GM11168 (cell line): Measurements from ENCODE around the gene STYK1.
"Not testable (repeated sequence)": the region's sequence is repeated elsewhere in the genome, so short reads cannot be mapped to it uniquely, and the experiment has no call there.

Experiments
- in situ Hi-C: fragments of 300-500 bp; cut with MboI; formaldehyde crosslinking; loops from one replicate; pipeline ENCODE4 v1.12.0; 2022; ENCODE audit warnings: low sequenced_read_pairs; ENCODE audit not compliant: unreplicated experiment

The STYK1 gene

DNA sequence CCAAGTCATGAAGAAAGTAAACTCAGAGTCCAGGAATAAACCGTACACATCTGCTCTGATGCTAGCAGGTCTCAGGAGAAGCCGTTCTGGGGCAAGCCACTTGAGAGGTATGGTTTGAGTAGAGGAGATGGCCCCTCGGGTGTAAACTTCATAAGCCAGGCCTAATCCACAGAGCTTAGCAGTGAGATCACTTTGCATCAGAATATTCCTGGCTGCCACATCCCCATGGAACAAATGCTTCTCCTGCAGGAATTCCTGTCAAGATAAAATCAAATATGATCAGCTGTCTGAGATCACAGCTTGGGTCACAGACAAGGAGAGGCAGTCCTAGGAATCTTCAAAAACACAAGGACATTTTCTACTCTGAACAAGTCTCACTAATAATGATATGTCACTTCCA, 49.2 kb downstream of the STYK1 start:
- in situ Hi-C loops: no loop called here

DNA sequence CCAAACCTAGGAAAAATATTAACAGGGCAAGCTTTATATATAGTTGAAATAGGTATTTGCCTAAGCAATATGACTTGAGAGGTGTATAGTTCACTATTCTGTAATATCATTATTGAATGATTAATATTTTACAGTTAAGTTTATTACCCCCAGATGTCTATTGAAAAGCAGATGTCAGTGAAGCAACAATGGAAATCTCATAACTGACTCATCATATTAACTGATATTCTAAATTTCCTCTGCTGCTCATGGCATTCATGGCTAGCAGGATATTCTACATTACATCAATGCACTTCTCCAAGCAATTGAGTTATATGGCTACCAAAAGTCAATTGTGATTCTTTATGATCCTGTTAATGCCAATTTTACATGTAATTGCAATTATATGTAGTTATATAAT, 50.7 kb downstream of the STYK1 start:
- in situ Hi-C loops: no loop called here

DNA sequence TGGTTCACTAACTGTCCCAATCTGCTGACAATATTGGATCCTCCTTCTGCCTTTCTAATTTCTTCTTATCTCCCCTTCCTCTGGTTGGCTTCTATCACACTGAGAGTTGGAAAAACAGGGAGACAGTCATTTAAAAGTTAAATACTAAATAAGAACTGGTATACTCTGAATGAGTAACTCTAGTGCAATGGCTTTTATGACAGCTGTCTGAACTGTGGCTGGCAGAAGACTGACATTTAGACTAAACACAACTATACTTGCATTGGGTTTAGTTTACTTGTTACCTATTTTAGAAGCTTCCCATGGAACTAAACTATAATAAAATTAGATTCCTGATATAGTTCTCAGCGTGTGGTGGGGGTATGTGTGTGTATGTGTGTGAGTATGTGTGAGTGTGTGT, 52.6 kb downstream of the STYK1 start:
- in situ Hi-C loops: no loop called here

DNA sequence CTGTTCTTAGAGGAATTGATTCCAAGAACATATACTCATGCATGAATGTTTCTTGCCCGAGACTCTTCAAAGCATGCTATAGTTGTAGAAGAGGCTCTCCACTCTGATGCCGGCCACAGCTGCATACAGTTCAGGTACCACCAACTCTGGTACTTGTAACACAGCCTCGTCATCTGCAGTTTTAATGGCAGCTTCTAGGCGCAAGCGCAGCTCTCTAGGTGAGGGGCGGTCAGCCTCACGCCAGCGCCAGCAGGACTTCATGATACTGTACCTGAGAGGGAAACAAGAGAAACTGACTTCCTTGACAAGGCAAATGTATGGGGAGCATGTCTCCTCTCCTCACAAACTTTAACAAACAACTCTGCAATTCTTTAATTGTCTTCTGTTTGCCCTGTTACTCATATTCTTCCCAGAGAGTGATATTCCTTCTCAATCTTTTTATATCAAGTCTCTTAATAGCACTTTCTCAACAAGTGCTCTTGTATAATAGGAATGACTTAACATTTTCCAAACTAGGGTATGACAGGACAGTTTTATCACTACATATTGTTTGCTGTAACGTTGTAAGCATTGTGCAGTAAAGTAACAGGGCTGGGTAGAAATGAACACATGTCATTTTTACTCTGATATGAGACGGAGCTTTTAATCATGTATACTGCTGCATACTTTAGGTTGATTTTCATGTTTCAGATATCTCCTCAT, 53.6 kb downstream of the STYK1 start:
- in situ Hi-C loops: no loop called here

DNA sequence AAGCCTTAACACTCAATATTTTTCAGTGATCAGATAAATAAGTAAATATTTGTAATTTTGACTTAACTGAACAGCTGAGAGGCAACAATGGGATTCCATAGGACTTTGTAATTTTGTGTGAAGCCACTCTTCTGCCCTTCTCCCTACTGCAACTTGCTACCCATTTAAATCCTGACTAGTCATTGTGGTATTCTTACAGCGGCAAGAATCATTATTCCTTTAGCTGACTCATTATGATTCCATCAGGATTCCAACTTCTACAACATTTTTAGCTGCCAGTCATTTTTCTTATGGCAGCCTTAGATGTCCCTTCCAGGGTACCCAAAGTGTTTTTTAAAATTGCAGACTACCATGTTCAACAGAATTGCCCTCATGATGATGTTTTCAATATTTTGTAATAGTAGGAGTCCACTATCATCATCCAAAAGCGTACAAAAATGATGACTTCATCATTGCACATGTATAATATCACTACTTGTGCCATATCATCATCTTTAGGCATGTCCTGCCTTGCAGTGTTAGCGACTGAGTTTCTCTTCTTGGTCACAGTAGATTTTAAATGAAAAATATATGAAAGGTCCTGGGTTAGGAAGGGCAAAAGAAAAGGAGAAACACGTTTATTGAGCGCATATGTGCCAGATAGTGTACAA, 55.4 kb downstream of the STYK1 start:
- in situ Hi-C loops: no loop called here

DNA sequence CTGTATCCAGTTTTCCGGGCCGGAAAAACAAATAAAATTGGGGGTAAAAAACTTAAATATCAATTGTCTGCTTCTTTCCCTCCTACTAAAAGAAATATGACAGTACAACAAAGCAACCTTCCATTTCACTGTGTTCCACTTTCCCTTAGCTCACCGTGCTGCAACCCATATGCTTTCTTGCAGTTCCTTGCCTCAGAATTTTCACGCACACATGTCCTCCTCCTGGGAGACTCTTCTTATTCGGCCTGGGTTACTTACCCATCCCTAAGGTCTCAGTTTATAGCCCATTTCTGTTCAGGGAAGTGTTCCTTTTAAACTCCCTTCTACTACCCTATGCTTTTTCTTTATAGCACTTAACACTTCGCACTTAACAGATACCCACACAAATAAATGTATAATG, 56.0 kb downstream of the STYK1 start:
- in situ Hi-C loops: no loop called here

DNA sequence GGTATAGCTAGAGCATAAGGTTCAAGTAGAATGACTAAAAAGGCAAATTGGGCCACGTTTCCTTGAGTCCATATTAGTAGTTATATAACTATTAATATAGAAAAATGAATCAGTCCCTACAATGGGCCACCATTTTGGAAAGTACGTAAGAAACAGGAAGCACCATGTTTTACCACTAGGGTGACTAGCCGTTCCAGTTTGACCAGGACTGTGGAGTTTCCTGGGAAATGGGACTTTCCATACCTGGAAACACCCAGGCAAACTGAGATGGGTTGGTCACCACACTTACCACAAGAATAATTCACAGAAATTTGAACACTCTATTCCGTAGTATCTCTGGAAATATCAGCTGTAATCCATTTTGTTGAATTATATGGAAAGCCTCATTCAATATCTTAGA, 58.3 kb downstream of the STYK1 start:
- in situ Hi-C loops: no loop called here

DNA sequence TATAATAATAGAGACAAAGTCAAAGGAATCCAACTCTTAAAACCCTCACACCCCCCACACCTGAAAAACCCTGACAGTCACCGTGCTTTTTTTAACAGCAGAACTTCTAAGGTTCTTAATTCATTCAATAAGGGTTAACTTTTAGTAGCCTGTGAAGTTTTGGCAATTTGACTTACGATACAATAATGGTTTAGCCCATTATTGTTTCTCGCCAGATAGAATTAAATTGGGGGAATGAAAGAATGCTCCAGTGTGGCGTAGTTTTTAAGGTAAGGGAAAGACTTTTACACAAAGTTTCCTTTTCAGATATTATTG, 59.8 kb downstream of the STYK1 start:
- in situ Hi-C loops: no loop called here

DNA sequence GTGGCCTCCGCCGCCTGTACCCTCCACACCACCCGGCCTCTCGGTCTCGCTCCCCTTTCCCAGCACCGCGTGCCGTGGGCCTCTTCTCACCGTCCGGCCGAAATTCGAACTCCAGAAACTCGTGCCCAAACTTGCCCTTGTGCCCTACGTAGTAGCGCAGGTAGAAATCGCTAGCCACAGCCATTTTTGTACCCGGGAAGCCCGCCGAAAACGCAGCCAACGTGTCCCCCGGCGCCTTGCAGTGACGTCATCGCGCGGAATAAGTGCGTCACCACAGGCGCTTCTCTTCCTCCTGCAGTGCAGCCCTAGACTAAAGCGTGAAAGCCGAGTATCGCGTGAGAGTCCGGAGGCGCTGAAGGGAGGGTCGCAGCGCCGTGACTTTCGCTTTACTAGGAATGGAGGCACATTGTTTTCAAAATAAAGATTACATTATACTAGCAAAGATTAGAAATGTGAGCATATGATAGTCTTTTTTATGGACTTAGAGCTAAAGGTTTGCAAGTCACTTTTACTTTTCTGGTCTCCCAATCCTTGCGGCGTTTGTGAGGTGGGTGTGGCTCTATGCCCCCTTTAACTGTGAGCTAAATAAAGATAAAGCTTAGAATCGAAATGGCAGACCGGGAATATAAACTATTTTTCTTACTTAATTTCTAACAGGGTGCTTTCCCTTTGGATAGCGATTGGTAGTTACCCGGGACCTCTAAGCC, 60.4 kb downstream of the STYK1 start, which contains the start of gene MAGOHB:
Gene MAGOHB (minus strand): TSS at position 261 of the 707 bp plus-strand sequence. CDS start 77 bp downstream, at position 184.
- in situ Hi-C loops: no loop called here

DNA sequence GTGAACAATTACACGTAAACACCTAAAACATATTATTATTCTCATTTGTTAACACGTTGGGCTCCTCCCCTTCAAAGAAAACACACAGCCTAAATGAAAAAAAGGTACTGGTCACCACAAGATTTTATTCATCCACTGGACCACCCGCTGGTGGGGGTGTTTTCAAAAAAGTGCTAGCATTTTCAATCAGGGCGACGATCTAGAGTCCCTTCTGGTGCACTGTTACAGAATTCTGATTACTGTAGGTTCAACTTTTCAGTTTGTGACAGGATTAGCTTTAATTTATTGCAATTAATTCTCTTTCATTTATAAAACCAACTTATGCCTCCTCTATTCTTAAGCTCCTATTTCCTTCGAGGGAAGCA, 60.9 kb downstream of the STYK1 start:
- in situ Hi-C loops: no loop called here

DNA sequence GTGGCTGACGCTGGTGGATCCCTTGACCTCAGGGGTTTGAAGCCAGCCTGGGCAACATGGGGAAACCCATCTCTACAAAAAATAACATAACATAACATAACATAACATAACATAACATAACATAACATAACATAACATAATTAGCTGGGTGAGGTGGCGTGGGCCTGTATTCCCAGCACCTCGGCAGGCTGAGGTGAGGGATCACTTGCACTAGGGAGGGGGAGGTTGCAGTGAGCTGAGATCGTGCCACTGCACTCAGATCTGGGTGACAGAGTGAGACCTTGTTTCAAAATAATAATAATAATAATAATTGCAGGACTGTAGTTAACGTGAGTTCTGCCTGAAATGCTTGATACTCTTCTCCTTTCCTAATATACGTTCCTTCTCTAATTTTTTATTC, 61.7 kb downstream of the STYK1 start:
- in situ Hi-C loops: no loop called here

DNA sequence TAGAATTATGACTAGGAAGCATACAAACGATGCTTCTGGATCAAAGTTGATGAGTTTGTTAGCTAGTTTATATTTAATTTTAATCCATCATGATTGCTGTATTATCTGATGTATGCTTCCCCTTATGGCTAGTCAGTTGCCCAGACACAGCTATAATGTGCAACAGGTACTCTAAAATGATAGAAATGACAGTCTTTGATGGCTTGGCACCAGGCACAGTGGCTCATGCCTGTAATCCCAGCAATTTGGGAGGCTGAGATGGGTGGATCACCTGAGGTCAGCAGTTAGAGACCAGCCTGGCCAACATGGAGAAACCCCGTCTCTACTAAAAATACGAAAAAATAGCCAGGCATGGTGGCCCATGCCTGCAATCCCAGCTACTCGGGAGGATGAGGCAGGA, 62.6 kb downstream of the STYK1 start:
- in situ Hi-C loops: not testable (repeated sequence)

DNA sequence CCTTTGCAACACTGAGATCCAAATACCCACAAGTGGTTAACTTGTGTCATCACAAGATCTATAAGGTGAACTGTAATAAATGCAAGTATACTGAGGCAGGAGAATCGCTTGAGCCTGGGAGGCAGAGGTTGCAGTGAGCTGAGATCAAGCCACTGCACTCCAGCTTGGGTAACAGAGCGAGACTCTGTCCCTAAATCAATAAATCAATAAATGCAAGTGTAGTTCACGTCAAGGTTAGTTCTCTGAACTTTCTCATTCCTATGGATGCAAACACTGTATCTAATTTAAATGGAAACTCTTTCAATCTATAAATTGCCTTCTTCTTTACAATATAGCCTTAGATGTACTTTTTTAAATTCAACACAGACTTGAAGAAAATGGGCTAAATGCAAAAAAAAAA, 63.7 kb downstream of the STYK1 start:
- in situ Hi-C loops: no loop called here

DNA sequence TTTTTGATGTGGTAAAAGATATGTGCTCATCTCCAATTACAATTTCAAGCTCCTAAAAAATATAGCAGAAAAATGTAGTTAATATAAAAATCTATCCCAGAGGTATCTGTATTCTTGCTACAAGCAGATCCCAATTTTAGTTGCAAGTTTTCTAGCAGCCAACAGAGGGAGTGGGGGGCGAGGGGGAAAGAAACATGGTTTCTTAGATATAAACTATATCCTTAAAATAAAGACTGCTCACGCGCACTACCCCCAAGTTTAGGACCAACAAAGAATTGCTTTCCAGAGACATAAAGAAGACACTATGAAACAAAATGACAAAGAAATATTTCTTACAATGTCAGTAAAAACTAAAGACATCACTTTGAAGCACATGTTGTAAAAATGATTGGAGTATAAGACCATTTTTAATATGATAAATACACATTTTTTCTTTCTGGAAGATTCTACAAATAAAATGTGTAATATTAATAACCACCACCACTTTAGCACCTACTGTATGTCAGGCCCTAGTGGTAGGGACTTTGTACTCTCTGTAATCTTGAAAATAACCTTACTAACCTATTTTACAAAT, 65.9 kb downstream of the STYK1 start:
- in situ Hi-C loops: no loop called here

DNA sequence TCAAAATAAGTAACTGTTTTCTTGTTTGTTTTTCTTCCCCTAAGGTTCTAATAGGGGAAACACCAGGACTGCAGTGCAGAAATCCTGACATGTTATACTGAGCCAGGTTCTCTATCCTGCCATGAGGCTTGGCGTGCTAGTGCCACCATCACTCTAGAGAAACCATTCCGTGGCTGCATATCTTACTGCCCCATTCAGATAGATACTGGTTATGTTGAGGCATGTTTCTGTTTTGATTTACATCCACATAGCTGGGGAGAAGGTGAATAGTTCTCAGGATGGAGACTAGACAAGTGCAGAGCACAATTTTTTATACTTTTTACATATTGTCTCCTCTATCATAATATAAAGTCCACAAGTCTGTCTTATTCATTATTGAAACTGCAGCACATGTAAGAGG, 72.0 kb downstream of the STYK1 start:
- in situ Hi-C loops: no loop called here

DNA sequence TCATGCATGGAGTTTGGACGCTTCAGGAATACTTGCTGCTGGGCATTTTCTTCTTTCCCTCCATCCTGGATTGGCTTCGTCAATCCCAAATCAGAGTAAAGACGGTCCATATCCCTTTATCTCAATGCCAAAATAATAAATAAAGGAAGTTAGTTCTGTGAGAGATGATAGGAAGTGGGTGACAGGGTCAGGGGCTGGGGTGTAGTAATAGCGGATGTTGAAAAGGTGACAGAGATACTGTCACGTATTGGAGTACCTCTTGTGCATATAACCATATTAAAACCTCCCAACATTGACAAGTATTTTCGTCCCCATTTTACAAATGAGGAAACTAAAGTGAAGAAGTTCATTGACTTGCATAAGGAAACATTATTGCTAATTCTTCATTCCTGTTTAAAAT, 72.9 kb downstream of the STYK1 start:
- in situ Hi-C loops: no loop called here

DNA sequence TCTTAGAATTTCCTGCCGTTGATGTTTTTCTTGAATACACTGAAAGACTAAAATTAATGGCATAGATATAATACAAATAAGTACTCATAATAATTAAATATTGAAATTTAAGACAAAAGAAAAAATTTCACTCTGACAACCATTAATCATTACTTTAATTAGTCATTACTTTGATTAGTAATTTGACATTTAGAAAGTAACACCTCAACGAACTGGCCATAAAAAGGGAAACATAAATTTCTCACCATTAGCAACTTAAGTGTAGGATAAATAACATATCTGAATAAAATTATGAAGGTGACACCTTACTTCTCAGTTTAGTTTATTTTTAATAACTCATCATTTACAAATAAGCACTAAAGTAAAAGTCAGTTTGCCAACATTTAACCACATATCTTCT, 78.0 kb downstream of the STYK1 start:
- in situ Hi-C loops: no loop called here

DNA sequence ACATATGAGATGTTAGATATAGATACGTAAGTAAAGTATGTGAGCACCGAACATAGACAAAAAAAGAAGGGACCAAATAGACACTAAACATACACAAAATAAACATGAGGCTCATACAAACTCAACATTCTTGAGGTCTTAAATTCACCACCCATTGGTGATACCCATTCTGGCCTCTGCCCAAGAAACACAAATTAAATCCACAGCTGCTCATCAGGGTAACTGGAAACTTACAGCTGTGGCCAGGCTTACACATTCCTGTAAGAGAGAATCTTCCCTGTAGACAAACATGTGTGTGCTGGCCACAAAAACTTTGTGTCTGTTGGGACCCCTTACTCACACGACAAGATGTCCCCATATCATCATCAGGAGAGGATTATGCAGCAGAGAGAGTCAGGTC, 82.9 kb downstream of the STYK1 start:
- in situ Hi-C loops: no loop called here

DNA sequence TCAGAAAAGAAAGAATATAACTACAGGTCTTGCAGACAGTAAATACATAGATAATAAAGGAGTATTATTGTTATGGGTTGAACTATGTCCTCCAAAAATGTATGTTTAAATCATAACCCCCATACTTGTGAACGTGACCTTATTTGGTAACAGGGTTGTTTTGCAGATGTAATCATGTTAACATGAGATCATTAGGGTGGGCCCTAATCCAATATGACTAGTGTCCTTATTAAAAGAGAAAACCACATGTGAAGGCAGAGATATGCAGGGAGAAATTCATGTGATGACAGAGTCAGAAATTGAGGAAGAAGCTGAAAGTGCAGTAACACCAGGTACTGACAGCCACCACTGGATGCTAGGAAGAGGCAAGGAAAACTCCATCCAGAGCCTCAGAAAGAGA, 89.4 kb downstream of the STYK1 start:
- in situ Hi-C loops: no loop called here

DNA sequence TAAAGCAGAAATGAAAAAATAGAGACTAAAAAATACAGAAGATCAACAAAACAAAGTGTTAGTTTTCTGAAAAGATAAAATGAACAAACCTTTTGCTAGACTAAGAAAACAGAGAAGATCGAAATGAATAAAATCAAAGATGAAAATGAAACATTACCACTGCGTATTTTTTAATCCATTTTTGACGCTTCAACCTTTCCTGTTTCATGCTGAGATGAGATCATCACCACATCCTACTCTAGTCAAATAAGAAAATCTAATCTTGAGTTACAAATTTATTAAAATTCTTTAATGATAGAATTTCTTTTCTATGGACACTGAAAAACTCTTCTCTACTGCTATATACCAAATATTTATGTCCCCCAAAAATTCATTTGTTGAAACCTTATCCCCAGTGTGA, 91.1 kb downstream of the STYK1 start:
- in situ Hi-C loops: no loop called here

DNA sequence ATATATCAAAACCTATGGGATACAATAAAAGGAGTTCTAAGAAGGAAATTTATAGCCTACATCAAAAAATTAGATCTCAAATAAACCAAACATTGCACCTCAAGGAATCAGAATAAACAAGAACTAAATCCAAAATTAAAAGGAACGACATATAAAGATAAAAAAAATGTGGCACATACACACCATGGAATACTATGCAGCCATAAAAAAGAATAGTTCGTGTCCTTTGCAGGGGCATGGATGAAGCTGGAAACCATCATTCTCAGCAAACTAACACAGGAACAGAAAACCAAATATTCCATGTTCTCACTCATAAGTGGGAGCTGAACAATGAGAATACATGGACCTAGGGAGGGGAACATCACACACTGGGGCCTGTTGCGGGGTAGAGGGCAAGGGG, 91.7 kb downstream of the STYK1 start:
- in situ Hi-C loops: not testable (repeated sequence)
